WTC11 (cell line): ENCODE measurements around the gene HDX. TPM values are rescaled to one million over a fixed set of nuclear protein-coding genes. Genes with fewer than 3 reads are reported as not detected.

Experiments used
- ATAC-seq: fragments of 200-7000 bp; cut with Tn5 transposase; 2 replicates; pipeline ENCODE4 v1.10.0; 2021; ENCODE audit warnings: mild to moderate bottlenecking, moderate library complexity
- CTCF ChIA-PET: fragments of 300-600 bp; sonication (Branson Sonifier 250); formaldehyde crosslinking; loops from one replicate; lab custom pipeline; 2021; ENCODE audit warnings: antibody characterized with exemption; lab: Charles Lee
- POLR2A ChIA-PET: fragments of 350-600 bp; sonication (Branson Sonifier 250); formaldehyde crosslinking; loops from one replicate; lab custom pipeline; 2021; ENCODE audit warnings: antibody characterized with exemption; lab: Charles Lee
- DNase-seq: peaks from one replicate; pipeline ENCODE4 v3.0.0; 2021; ENCODE audit warnings: low spot score
- H3K27ac Mint-ChIP-seq: 2 replicates; pipeline ENCODE4 v1.8.0; 2021; ENCODE audit warnings: mixed read lengths
- H3K27me3 Mint-ChIP-seq: 2 replicates; pipeline ENCODE4 v1.8.0; 2021; ENCODE audit warnings: low read depth, mild to moderate bottlenecking, moderate library complexity, mixed read lengths
- H3K36me3 Mint-ChIP-seq: 2 replicates; pipeline ENCODE4 v1.8.0; 2021; ENCODE audit warnings: mixed read lengths
- H3K4me1 Mint-ChIP-seq: 2 replicates; pipeline ENCODE4 v1.8.0; 2022; ENCODE audit warnings: mixed read lengths
- H3K4me3 Mint-ChIP-seq: 2 replicates; pipeline ENCODE4 v1.8.0; 2021; ENCODE audit warnings: mild to moderate bottlenecking, moderate library complexity, mixed read lengths
- H3K9me3 Mint-ChIP-seq: 2 replicates; pipeline ENCODE4 v1.8.0; 2021; ENCODE audit warnings: mixed read lengths
- CREM ChIP-seq: sonication (generic); formaldehyde crosslinking; IDR thresholded peaks from 2 replicates; pipeline ENCODE4 v1.8.1; 2022; ENCODE audit warnings: mild to moderate bottlenecking, missing genetic modification reagents, moderate library complexity
- ETV6 ChIP-seq: sonication (generic); formaldehyde crosslinking; IDR thresholded peaks from 2 replicates; pipeline ENCODE4 v1.8.1; 2022; ENCODE audit warnings: mild to moderate bottlenecking, missing genetic modification reagents
- GTF2I ChIP-seq: fragments of 250-450 bp; sonication (Bioruptor Pico); conservative IDR thresholded peaks from 2 replicates; pipeline ENCODE4 v1.4.0; 2021; ENCODE audit warnings: mild to moderate bottlenecking
- HMGA2 ChIP-seq: fragments of 250-450 bp; sonication (Bioruptor Pico); IDR thresholded peaks from 2 replicates; pipeline ENCODE4 v1.4.0; 2021; ENCODE audit warnings: mild to moderate bottlenecking, moderate library complexity
- NFATC4 ChIP-seq: fragments of 250-450 bp; sonication (Bioruptor Pico); IDR thresholded peaks from 2 replicates; pipeline ENCODE4 v1.9.0; 2021; ENCODE audit warnings: mild to moderate bottlenecking
- NFE2L1 ChIP-seq: sonication (generic); formaldehyde crosslinking; IDR thresholded peaks from 2 replicates; pipeline ENCODE4 v1.8.1; 2023; ENCODE audit warnings: missing genetic modification reagents
- NR1H2 ChIP-seq: sonication (generic); formaldehyde crosslinking; IDR thresholded peaks from 2 replicates; pipeline ENCODE4 v1.9.0; 2021; ENCODE audit warnings: mild to moderate bottlenecking, moderate library complexity, missing genetic modification reagents
- PRRX2 ChIP-seq: fragments of 250-450 bp; sonication (Bioruptor Pico); IDR thresholded peaks from 2 replicates; pipeline ENCODE4 v1.8.0; 2021; ENCODE audit warnings: mild to moderate bottlenecking
- RORB ChIP-seq: fragments of 250-450 bp; sonication (Bioruptor Pico); IDR thresholded peaks from 2 replicates; pipeline ENCODE4 v1.9.0; 2021; ENCODE audit warnings: mild to moderate bottlenecking
- SOX15 ChIP-seq: fragments of 250-450 bp; sonication (Bioruptor Pico); IDR thresholded peaks from 2 replicates; pipeline ENCODE4 v1.9.0; 2021; ENCODE audit warnings: mild to moderate bottlenecking
- TCF7 ChIP-seq: sonication (generic); formaldehyde crosslinking; IDR thresholded peaks from 2 replicates; pipeline ENCODE4 v1.8.0; 2022; ENCODE audit warnings: mild to moderate bottlenecking, low read depth, missing genetic modification reagents, moderate library complexity
- ZNF263 ChIP-seq: sonication (generic); formaldehyde crosslinking; IDR thresholded peaks from 2 replicates; pipeline ENCODE4 v1.8.1; 2022; ENCODE audit warnings: low read depth, mild to moderate bottlenecking, moderate library complexity, missing genetic modification reagents
- ZNF423 ChIP-seq: fragments of 250-450 bp; sonication (Bioruptor Pico); IDR thresholded peaks from 2 replicates; pipeline ENCODE4 v2.1.2; 2022; ENCODE audit warnings: mild to moderate bottlenecking, moderate library complexity
- total RNA-seq: library from RNA; stranded (reverse); gene quantifications from 3 replicates; pipeline ENCODE4 v1.2.3, GENCODE V29; 2021
- TF ChIP-seq, protein P1 (sequence below): fragments of 250-450 bp; sonication (Bioruptor Pico); IDR thresholded peaks from 2 replicates; pipeline ENCODE4 v1.9.0; 2021; ENCODE audit warnings: mild to moderate bottlenecking
- TF ChIP-seq, protein P2 (sequence below): fragments of 250-450 bp; sonication (Bioruptor Pico); conservative IDR thresholded peaks from 2 replicates; pipeline ENCODE4 v1.9.0; 2021; ENCODE audit warnings: mild to moderate bottlenecking
- TF ChIP-seq, protein P3 (sequence below): sonication (generic); formaldehyde crosslinking; IDR thresholded peaks from 2 replicates; pipeline ENCODE4 v1.8.1; 2022; ENCODE audit warnings: missing genetic modification reagents, borderline replicate concordance
- TF ChIP-seq, protein P4 (sequence below): fragments of 250-450 bp; sonication (Bioruptor Pico); IDR thresholded peaks from 2 replicates; pipeline ENCODE4 v1.8.0; 2021; ENCODE audit warnings: mild to moderate bottlenecking
- TF ChIP-seq, protein P5 (sequence below): sonication (generic); formaldehyde crosslinking; IDR thresholded peaks from 2 replicates; pipeline ENCODE4 v1.8.1; 2022; ENCODE audit warnings: mild to moderate bottlenecking, moderate library complexity, missing genetic modification reagents
- TF ChIP-seq, protein P6 (sequence below): sonication (generic); formaldehyde crosslinking; conservative IDR thresholded peaks from 2 replicates; pipeline ENCODE4 v1.8.1; 2022; ENCODE audit warnings: mild to moderate bottlenecking, missing genetic modification reagents
- TF ChIP-seq, protein P7 (sequence below): sonication (generic); formaldehyde crosslinking; IDR thresholded peaks from 2 replicates; pipeline ENCODE4 v1.8.1; 2023; ENCODE audit warnings: mild to moderate bottlenecking, moderate library complexity, missing genetic modification reagents
- TF ChIP-seq, protein P8 (sequence below): sonication (generic); formaldehyde crosslinking; IDR thresholded peaks from 2 replicates; pipeline ENCODE4 v1.8.1; 2022; ENCODE audit warnings: mild to moderate bottlenecking, missing genetic modification reagents, moderate library complexity, borderline replicate concordance

The HDX gene
- total RNA-seq, 1 experiment from 2014 or later: 6.3 TPM

DNA sequence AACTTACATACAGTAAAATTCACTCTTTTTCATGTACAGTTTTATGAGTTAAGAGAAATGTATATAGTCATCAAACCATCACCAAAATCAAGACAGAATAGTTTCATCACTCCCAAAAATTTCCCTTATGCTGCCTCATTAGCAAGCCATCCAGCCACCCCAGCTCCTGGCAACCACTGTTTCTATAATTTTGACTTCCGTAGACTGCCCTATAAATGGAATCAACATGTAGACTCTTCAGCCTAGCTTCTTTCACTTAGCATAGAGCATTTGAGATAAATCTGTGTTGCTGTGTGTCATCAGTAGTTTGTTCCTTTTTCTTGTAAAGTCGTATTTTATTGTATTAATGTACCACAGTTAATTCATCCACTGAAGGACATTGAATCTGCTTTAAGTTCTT is 23.2 kb downstream of the HDX start:
- peaks cover 20% of the 10 kb centered on the region for H3K9me3 Mint-ChIP-seq
- DNase-seq (no peak), ATAC-seq (no peak)
- POLR2A ChIA-PET: no interaction called here
- no peak overlapping the region for H3K27ac Mint-ChIP-seq
- no peaks in the 10 kb centered on the region for H3K4me1 Mint-ChIP-seq
- CTCF ChIA-PET: no interaction called here
- H3K36me3 Mint-ChIP-seq: peaks cover 28% of the 10 kb centered on the region
- TF ChIP-seq, protein P1, sequence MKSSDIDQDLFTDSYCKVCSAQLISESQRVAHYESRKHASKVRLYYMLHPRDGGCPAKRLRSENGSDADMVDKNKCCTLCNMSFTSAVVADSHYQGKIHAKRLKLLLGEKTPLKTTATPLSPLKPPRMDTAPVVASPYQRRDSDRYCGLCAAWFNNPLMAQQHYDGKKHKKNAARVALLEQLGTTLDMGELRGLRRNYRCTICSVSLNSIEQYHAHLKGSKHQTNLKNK (CRISPR knock-in tag): no peak
- TF ChIP-seq HMGA2 (CRISPR knock-in tag) (no peak), CREM (no peak), SOX15 (CRISPR knock-in tag) (no peak)
- no peaks in the 10 kb centered on the region; the same call in 1 of the 2 replicates for H3K27me3 Mint-ChIP-seq
- H3K4me3 Mint-ChIP-seq: no peak overlapping the region

DNA sequence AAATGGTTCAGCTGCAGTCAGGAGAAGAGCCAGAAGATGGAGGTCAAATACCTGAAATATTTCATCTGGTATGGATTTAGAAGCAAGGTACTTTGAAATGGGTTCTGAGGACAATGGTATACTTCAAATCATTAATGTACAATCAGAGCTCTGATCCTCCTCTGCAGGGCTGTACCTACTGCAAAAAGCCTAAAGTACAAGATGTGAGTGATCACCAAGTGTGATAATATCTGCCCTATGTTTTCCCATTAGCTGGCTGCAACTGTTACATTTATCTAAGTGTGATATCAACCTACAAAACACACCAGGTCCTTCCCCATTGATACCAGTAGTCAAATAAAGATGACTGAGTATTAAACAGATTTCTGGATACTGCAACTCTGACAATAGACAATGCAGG is 25.1 kb downstream of the HDX start:
- CTCF ChIA-PET: no interaction called here
- DNase-seq (no peak), ATAC-seq (no peak)
- peaks cover 8% of the 10 kb centered on the region for H3K36me3 Mint-ChIP-seq
- TF ChIP-seq TCF7 (CRISPR knock-in tag) (no peak), NR1H2 (CRISPR knock-in tag) (no peak), ETV6 (CRISPR knock-in tag) (no peak), NFE2L1 (CRISPR knock-in tag) (no peak), PRRX2 (CRISPR knock-in tag) (no peak), RORB (CRISPR knock-in tag) (no peak)
- TF ChIP-seq, protein P2, sequence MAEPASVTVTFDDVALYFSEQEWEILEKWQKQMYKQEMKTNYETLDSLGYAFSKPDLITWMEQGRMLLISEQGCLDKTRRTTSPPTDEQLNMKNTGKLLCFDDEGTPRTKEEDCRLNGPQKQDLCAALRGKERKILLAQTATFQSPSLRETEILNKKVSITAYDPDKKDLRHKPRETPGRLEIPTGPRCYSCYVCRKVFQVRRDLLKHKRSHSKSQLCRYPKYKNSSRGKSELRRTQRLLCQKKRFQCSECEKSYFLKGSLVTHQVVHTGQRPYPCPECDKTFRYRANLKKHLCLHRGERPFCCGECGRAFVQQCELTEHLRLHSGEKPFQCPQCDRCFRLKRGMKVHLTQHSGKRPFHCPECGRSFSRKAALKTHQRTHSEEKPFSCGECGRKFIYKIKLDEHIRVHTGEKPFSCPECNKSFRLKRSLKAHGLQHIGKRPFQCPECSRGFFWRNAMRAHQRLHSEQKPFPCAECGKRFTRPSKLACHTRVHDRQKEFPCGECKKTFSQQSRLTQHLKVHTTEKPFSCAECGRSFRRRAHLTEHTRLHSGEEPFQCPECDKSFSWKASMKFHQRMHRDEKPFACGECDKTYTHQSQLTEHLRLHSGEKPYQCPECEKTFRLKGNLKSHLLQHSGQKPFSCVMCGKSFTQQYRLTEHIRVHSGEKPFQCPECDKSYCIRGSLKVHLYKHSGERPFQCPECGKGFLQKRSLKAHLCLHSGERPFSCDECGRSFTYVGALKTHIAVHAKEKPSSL (CRISPR knock-in tag): no peak
- TF ChIP-seq, protein P3, sequence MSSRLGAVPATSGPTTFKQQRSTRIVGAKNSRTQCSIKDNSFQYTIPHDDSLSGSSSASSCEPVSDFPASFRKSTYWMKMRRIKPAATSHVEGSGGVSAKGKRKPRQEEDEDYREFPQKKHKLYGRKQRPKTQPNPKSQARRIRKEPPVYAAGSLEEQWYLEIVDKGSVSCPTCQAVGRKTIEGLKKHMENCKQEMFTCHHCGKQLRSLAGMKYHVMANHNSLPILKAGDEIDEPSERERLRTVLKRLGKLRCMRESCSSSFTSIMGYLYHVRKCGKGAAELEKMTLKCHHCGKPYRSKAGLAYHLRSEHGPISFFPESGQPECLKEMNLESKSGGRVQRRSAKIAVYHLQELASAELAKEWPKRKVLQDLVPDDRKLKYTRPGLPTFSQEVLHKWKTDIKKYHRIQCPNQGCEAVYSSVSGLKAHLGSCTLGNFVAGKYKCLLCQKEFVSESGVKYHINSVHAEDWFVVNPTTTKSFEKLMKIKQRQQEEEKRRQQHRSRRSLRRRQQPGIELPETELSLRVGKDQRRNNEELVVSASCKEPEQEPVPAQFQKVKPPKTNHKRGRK (CRISPR knock-in tag): no peak
- TF ChIP-seq, all 79 proteins: peak for 0
- Mint-ChIP-seq H3K27me3 (no peaks in the 10 kb centered on the region; the same call in 1 of the 2 replicates), H3K4me1 (no peaks in the 10 kb centered on the region), H3K4me3 (no peak overlapping the region), H3K9me3 (peaks cover 9% of the 10 kb centered on the region), H3K27ac (no peak overlapping the region)
- POLR2A ChIA-PET: no interaction called here

DNA sequence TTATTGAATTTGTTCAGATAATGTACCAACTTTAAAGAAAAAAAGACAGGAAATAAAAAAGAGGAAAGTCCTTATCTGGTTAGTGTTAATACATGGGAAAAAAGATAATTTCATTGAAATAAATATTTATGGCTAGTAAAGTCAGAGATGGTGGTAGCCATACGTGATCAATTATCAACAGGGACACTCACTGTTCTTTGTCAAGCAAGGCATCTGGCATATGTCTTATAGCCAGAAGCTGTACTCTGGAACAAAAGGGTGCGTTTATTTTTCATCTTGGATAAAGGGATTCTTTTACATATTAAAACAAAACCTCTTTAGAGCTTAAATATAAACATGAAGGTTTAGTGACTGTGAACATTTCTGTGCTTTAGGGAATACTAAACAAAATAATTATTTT is 26.7 kb downstream of the HDX start:
- no peaks in the 10 kb centered on the region; the same call in 1 of the 2 replicates for H3K27me3 Mint-ChIP-seq
- ChIA-PET CTCF (no interaction called here), POLR2A (no interaction called here)
- TF ChIP-seq, protein P4, sequence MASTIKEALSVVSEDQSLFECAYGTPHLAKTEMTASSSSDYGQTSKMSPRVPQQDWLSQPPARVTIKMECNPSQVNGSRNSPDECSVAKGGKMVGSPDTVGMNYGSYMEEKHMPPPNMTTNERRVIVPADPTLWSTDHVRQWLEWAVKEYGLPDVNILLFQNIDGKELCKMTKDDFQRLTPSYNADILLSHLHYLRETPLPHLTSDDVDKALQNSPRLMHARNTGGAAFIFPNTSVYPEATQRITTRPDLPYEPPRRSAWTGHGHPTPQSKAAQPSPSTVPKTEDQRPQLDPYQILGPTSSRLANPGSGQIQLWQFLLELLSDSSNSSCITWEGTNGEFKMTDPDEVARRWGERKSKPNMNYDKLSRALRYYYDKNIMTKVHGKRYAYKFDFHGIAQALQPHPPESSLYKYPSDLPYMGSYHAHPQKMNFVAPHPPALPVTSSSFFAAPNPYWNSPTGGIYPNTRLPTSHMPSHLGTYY (CRISPR knock-in tag): no peak
- TF ChIP-seq, protein P5, sequence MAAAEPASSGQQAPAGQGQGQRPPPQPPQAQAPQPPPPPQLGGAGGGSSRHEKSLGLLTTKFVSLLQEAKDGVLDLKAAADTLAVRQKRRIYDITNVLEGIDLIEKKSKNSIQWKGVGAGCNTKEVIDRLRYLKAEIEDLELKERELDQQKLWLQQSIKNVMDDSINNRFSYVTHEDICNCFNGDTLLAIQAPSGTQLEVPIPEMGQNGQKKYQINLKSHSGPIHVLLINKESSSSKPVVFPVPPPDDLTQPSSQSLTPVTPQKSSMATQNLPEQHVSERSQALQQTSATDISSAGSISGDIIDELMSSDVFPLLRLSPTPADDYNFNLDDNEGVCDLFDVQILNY: no peak
- no peak for TF ChIP-seq CREM
- no peak for TF ChIP-seq ZNF423 (CRISPR knock-in tag)
- TF ChIP-seq, protein P6, sequence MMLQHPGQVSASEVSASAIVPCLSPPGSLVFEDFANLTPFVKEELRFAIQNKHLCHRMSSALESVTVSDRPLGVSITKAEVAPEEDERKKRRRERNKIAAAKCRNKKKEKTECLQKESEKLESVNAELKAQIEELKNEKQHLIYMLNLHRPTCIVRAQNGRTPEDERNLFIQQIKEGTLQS: no peak
- TF ChIP-seq NR1H2 (CRISPR knock-in tag): no peak
- no peak for TF ChIP-seq GTF2I
- TF ChIP-seq, protein P7, sequence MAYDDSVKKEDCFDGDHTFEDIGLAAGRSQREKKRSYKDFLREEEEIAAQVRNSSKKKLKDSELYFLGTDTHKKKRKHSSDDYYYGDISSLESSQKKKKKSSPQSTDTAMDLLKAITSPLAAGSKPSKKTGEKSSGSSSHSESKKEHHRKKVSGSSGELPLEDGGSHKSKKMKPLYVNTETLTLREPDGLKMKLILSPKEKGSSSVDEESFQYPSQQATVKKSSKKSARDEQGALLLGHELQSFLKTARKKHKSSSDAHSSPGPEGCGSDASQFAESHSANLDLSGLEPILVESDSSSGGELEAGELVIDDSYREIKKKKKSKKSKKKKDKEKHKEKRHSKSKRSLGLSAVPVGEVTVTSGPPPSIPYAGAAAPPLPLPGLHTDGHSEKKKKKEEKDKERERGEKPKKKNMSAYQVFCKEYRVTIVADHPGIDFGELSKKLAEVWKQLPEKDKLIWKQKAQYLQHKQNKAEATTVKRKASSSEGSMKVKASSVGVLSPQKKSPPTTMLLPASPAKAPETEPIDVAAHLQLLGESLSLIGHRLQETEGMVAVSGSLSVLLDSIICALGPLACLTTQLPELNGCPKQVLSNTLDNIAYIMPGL (CRISPR knock-in tag): no peak
- TF ChIP-seq, protein P8, sequence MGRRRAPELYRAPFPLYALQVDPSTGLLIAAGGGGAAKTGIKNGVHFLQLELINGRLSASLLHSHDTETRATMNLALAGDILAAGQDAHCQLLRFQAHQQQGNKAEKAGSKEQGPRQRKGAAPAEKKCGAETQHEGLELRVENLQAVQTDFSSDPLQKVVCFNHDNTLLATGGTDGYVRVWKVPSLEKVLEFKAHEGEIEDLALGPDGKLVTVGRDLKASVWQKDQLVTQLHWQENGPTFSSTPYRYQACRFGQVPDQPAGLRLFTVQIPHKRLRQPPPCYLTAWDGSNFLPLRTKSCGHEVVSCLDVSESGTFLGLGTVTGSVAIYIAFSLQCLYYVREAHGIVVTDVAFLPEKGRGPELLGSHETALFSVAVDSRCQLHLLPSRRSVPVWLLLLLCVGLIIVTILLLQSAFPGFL (CRISPR knock-in tag): no peak
- TF ChIP-seq NFE2L1 (CRISPR knock-in tag): no peak
- no peak for TF ChIP-seq ZNF263 (CRISPR knock-in tag)
- no peak for TF ChIP-seq NFATC4 (CRISPR knock-in tag)
- no peak for ATAC-seq
- H3K4me1 Mint-ChIP-seq: no peaks in the 10 kb centered on the region
- H3K27ac Mint-ChIP-seq: no peak overlapping the region
- H3K4me3 Mint-ChIP-seq: no peak overlapping the region
- H3K9me3 Mint-ChIP-seq: no peaks in the 10 kb centered on the region
- no peak for DNase-seq
- H3K36me3 Mint-ChIP-seq: no peaks in the 10 kb centered on the region
